Colonic mucosa (tissue), 4 donors: ENCODE measurements around the gene ACACB. TPM values are rescaled to one million over a fixed set of nuclear protein-coding genes. Genes with fewer than 3 reads are reported as not detected.

Experiments used
- DNase-seq: peaks from one replicate; pipeline ENCODE4 v3.0.0-alpha.2; 2020
- H3K27ac ChIP-seq: fragments of 200-600 bp; one replicate; pipeline ENCODE4 v1.8.0; 2021
- H3K27me3 ChIP-seq: fragments of 200-600 bp; one replicate; pipeline ENCODE4 v1.8.0; 2021
- H3K36me3 ChIP-seq: fragments of 200-600 bp; one replicate; pipeline ENCODE4 v1.8.0; 2021
- H3K4me1 ChIP-seq: fragments of 200-600 bp; one replicate; pipeline ENCODE4 v1.8.0; 2021; ENCODE audit warnings: mild to moderate bottlenecking
- H3K4me3 ChIP-seq: fragments of 200-600 bp; one replicate; pipeline ENCODE4 v1.8.0; 2021
- H3K9ac ChIP-seq, 2 donors: one replicate each; pipeline ENCODE4 v1.7.0; 2013; ENCODE audit warnings: control low read depth in 2 of 2, low read depth in 2 of 2, low read length in 2 of 2
- H3K9me3 ChIP-seq: fragments of 200-600 bp; one replicate; pipeline ENCODE4 v1.8.0; 2021
- CTCF ChIP-seq: fragments of 200-600 bp; IDR thresholded peaks from one replicate; pipeline ENCODE4 v1.8.0; 2022; ENCODE audit warnings: antibody characterized with exemption, mild to moderate bottlenecking
- intact Hi-C: fragments of 100-400 bp; cut with DNase I; formaldehyde crosslinking; loops from one replicate; pipeline ENCODE4 v1.14.1; 2022
- total RNA-seq, 2 donors: library from RNA; stranded (reverse); fragmentation: NEBNext Ultra II Directional in 1 of 2; extraction: Animal tissue kit (Norgen Biotek cat#: 25700) in 1 of 2; gene quantifications; one replicate each; pipeline ENCODE4 v1.2.1, GENCODE V29; 2021
- donor health status: healthy.
- donor health status: DM: no; HTN: no; CAD: no.
- donor health status: DM: no; HTN: no; CAD: no.

ACACB gene
- total RNA-seq, 2 donors from 2014 or later, result 21.3 to 32.8 TPM

- intact Hi-C loops, result no loop called here
- Histone ChIP-seq H3K27me3 (no peaks in the 10 kb centered on the region), H3K4me3 (no peak overlapping the region), H3K27ac (no peak overlapping the region), H3K9ac (no peak overlapping the region), H3K4me1 (no peaks in the 10 kb centered on the region), H3K36me3 (no peaks in the 10 kb centered on the region), H3K9me3 (no peaks in the 10 kb centered on the region)
- no peak for DNase-seq
- no peak for TF ChIP-seq CTCF
These were observed 117.6 kb downstream of the ACACB start for GRCh38 chr12:109234012-109234411.

- no peaks in the 10 kb centered on the region for H3K27me3 ChIP-seq
- no peak overlapping the region for H3K9ac ChIP-seq
- no peak for DNase-seq
- H3K4me3 ChIP-seq, result no peak overlapping the region
- H3K9me3 ChIP-seq, result no peaks in the 10 kb centered on the region
- H3K36me3 ChIP-seq, result no peaks in the 10 kb centered on the region
- H3K27ac ChIP-seq, result no peak overlapping the region
- intact Hi-C loops, result no loop called here
- no peak for TF ChIP-seq CTCF
- no peaks in the 10 kb centered on the region for H3K4me1 ChIP-seq
These were observed 119.9 kb downstream of the ACACB start for GRCh38 chr12:109236257-109236656.

GRCh38 chr12:109239179-109239578, 122.8 kb downstream of the ACACB start:
- no peak for DNase-seq
- H3K36me3 ChIP-seq, result no peaks in the 10 kb centered on the region

GRCh38 chr12:109239691-109240090, 123.3 kb downstream of the ACACB start:
- H3K27ac ChIP-seq, result no peak overlapping the region
- H3K4me3 ChIP-seq, result no peak overlapping the region
- no peaks in the 10 kb centered on the region for H3K36me3 ChIP-seq
- intact Hi-C loops, result no loop called here
- no peaks in the 10 kb centered on the region for H3K27me3 ChIP-seq
- TF ChIP-seq CTCF, result no peak
- H3K4me1 ChIP-seq, result no peaks in the 10 kb centered on the region
- no peak for DNase-seq
- H3K9ac ChIP-seq, result no peak overlapping the region
- H3K9me3 ChIP-seq, result no peaks in the 10 kb centered on the region

More at GRCh38 chr12:109239179-109239578, 122.8 kb downstream of the ACACB start:
- TF ChIP-seq CTCF, result no peak
- Histone ChIP-seq H3K27ac (no peak overlapping the region), H3K4me3 (no peak overlapping the region), H3K4me1 (no peaks in the 10 kb centered on the region), H3K9ac (no peak overlapping the region), H3K9me3 (no peaks in the 10 kb centered on the region), H3K27me3 (no peaks in the 10 kb centered on the region)
- intact Hi-C loops, result no loop called here

GRCh38 chr12:109240365-109240764, 124.0 kb downstream of the ACACB start:
- Histone ChIP-seq H3K27ac (no peak overlapping the region), H3K9me3 (no peaks in the 10 kb centered on the region), H3K27me3 (no peaks in the 10 kb centered on the region), H3K9ac (no peak overlapping the region), H3K4me3 (no peak overlapping the region), H3K4me1 (no peaks in the 10 kb centered on the region), H3K36me3 (no peaks in the 10 kb centered on the region)
- no peak for TF ChIP-seq CTCF
- intact Hi-C loops, result no loop called here
- no peak for DNase-seq

- Histone ChIP-seq H3K9me3 (no peaks in the 10 kb centered on the region), H3K36me3 (no peaks in the 10 kb centered on the region), H3K4me1 (no peaks in the 10 kb centered on the region), H3K27ac (no peak overlapping the region), H3K4me3 (no peak overlapping the region), H3K9ac (no peak overlapping the region), H3K27me3 (no peaks in the 10 kb centered on the region)
- no peak for TF ChIP-seq CTCF
- no peak for DNase-seq
- intact Hi-C loops, result no loop called here
These were observed 125.5 kb downstream of the ACACB start for GRCh38 chr12:109241936-109242335.
